Measurements from ENCODE around the gene LRIT2.

The LRIT2 gene

DNA sequence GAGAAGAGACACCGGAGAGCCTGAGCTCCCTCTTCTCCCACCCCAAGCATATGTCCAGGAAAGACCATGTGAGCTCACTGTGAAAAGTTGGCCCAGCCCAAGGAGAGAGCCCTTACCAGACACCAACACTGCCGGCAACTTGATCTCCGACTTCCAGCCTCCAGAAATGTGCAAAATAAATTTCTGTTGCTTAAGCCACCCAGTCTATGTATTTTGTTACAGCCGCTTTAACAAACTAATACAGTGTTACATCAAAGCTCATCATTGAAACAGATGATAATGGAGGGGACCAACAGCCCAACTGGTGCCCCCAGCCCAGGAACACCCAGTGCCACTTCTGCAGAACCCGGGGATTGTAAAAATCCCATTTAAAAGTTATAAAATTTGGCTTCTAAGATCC lies 38.4 kb upstream of the LRIT2 start:
- TF ChIP-seq, protein P1, sequence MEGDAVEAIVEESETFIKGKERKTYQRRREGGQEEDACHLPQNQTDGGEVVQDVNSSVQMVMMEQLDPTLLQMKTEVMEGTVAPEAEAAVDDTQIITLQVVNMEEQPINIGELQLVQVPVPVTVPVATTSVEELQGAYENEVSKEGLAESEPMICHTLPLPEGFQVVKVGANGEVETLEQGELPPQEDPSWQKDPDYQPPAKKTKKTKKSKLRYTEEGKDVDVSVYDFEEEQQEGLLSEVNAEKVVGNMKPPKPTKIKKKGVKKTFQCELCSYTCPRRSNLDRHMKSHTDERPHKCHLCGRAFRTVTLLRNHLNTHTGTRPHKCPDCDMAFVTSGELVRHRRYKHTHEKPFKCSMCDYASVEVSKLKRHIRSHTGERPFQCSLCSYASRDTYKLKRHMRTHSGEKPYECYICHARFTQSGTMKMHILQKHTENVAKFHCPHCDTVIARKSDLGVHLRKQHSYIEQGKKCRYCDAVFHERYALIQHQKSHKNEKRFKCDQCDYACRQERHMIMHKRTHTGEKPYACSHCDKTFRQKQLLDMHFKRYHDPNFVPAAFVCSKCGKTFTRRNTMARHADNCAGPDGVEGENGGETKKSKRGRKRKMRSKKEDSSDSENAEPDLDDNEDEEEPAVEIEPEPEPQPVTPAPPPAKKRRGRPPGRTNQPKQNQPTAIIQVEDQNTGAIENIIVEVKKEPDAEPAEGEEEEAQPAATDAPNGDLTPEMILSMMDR (IDR thresholded peaks at IDR 0.05; ENCODE audit: low read depth, low read length): no peak
- no peak for TF ChIP-seq EZH2phosphoT487 (IDR thresholded peaks at IDR 0.05; ENCODE audit: low read depth)
- H3K9me3 ChIP-seq (ENCODE audit: insufficient read depth, low read length): no peaks in the 10 kb centered on the region
- H3K27ac ChIP-seq (ENCODE audit: low read length): no peak overlapping the region
- H3K36me3 ChIP-seq (replicated peaks; ENCODE audit: low read depth, low read length): no peaks in the 10 kb centered on the region
- no peaks in the 10 kb centered on the region for H3K79me2 ChIP-seq (ENCODE audit: low read length)
- peaks cover 10% of the 10 kb centered on the region; the same call in 1 of the 2 replicates for H3K27me3 ChIP-seq (ENCODE audit: low read depth, low read length)
- H4K20me1 ChIP-seq (ENCODE audit: insufficient read depth, low read length): no peaks in the 10 kb centered on the region
- H3K4me1 ChIP-seq (ENCODE audit: low read length): peaks cover 15% of the 10 kb centered on the region
- no peak overlapping the region for H3K9ac ChIP-seq (ENCODE audit: low read length)
- H3K4me3 ChIP-seq (ENCODE audit: low read length): no peak overlapping the region
- H3K4me2 ChIP-seq (ENCODE audit: low read length): no peak overlapping the region
- H2AFZ ChIP-seq (ENCODE audit: low read depth, low read length): no peak overlapping the region

DNA sequence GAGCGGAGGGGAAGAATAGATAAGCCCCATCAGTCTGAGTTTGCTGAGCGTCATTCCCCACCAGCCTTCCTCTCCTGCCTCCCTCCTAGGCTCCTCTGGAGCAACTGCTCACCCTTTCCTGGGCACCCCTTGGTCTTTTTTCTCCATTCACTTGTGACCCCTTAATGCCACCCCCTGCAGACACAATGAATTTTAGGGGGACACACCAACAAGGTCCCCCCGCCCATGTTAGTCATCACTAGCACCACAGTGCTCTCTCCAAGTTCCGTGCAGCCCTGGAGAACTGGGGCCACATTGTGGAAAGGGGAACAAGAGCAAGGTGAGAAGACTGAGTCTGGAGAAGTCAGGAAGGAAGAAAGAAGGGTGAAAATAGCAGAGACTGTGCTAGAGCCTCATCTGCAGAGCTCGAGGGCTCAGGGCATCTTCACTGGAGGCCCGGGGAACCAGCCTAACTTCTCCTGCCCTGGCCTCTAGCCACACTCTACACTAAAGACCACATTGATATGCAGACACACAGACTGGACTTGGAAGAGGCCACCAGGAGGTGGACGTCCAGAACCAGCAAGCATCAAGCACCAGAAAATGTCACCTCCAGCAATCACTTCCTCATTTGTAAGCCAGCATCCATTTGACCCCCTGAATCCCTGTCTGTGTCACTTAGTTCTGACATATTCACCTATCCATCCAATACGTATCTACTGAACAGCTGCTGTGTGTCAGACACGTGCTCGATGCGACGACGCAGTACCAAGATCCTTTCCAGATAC lies 37.0 kb upstream of the LRIT2 start:
- Histone ChIP-seq H3K36me3 (replicated peaks; ENCODE audit: low read depth, low read length) (no peaks in the 10 kb centered on the region), H3K27me3 (ENCODE audit: low read depth, low read length) (no peaks in the 10 kb centered on the region), H3K4me3 (ENCODE audit: low read length) (no peak overlapping the region)

DNA sequence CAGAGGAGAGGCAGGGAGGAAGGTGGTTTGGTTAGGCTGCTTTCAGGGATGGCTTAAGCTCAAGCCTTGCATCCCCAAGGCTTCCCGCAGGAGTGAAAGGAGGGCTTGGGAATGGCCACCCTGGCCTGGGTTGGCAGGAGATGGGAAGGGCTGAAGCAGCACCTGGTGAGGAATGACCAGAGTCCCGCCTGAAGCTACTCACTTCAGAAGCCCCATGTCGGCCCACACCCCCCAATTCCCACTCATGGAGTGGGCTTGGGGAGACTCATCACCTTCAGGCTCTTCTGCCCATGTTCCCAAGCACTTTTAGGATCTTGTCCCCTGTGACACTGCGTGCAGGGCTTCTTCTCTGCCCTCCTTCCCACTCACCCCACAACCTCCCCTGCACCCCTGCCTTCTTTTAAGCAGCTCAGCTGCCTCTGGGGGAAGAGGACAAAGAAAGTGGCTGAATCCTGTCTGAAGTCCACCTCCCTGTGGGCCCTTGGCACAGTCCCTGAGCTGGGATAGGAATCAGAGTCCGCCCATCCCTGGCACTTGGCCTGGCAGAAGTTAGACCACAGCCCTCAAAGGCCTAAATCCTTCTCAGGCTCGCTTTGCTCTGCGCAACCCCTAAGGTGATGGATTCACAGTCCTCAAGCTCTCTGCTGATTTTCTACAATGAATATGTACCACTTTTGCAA lies 36.0 kb upstream of the LRIT2 start:
- Histone ChIP-seq H2AFZ (ENCODE audit: low read depth, low read length) (no peak overlapping the region), H3K27ac (ENCODE audit: low read length) (no peak overlapping the region), H3K4me1 (ENCODE audit: low read length) (peaks cover 5% of the 10 kb centered on the region; the same call in 1 of the 2 replicates), H3K9me3 (ENCODE audit: insufficient read depth, low read length) (no peaks in the 10 kb centered on the region), H3K4me3 (ENCODE audit: low read length) (no peak overlapping the region), H3K9ac (ENCODE audit: low read length) (no peak overlapping the region), H3K27me3 (ENCODE audit: low read depth, low read length) (no peaks in the 10 kb centered on the region), H3K79me2 (ENCODE audit: low read length) (no peaks in the 10 kb centered on the region), H3K4me2 (ENCODE audit: low read length) (no peak overlapping the region), H4K20me1 (ENCODE audit: insufficient read depth, low read length) (no peaks in the 10 kb centered on the region), H3K36me3 (replicated peaks; ENCODE audit: low read depth, low read length) (no peaks in the 10 kb centered on the region)
- TF ChIP-seq EZH2phosphoT487 (IDR thresholded peaks at IDR 0.05; ENCODE audit: low read depth): no peak
- TF ChIP-seq, protein P1 (IDR thresholded peaks at IDR 0.05; ENCODE audit: low read depth, low read length): no peak

More for the DNA sequence above, 37.0 kb upstream of the LRIT2 start:
- Histone ChIP-seq H3K9me3 (ENCODE audit: insufficient read depth, low read length) (no peaks in the 10 kb centered on the region), H3K9ac (ENCODE audit: low read length) (no peak overlapping the region), H3K4me2 (ENCODE audit: low read length) (no peak overlapping the region), H3K4me1 (ENCODE audit: low read length) (peaks cover 9% of the 10 kb centered on the region), H3K27ac (ENCODE audit: low read length) (no peak overlapping the region), H4K20me1 (ENCODE audit: insufficient read depth, low read length) (no peaks in the 10 kb centered on the region), H3K79me2 (ENCODE audit: low read length) (no peaks in the 10 kb centered on the region), H2AFZ (ENCODE audit: low read depth, low read length) (no peak overlapping the region)
- no peak for TF ChIP-seq EZH2phosphoT487 (IDR thresholded peaks at IDR 0.05; ENCODE audit: low read depth)
- TF ChIP-seq, protein P1 (IDR thresholded peaks at IDR 0.05; ENCODE audit: low read depth, low read length): no peak

DNA sequence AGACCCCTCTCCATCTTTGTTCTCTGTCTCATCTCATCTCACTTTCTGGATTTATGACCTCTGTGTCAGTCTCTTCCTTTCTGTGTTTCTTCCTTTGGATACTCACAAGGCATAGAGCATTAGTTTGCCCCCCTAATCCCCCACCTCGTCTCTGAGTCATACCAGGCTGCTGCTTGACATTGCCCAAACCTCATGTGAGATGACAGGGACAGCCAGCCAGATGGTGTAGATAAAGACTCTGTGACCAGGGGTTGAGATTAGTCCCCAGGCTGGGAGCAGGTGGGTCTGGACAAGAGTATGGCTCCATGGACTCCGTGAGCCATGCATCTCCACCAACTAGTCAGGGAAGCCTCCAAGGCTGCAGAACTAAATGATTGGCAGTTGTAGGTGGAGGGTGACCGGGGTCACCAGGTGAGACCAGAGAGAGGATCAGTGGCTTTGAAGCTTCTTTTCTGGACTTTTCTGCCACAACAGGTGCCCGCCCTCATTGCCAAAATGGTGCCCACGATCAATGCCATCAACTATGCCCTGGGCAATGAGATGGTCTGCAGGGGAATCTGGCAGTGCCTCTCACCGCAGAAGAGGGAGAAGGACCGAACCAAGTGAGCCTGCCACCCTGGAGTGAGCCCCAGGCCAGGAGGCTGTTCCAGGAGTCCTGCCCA lies 32.8 kb upstream of the LRIT2 start:
- Histone ChIP-seq H3K4me1 (ENCODE audit: low read length) (no peaks in the 10 kb centered on the region), H2AFZ (ENCODE audit: low read depth, low read length) (no peak overlapping the region), H3K9ac (ENCODE audit: low read length) (no peak overlapping the region), H3K27me3 (ENCODE audit: low read depth, low read length) (no peaks in the 10 kb centered on the region; the same call in 1 of the 2 replicates), H3K27ac (ENCODE audit: low read length) (no peak overlapping the region), H3K79me2 (ENCODE audit: low read length) (no peaks in the 10 kb centered on the region), H3K4me3 (ENCODE audit: low read length) (no peak overlapping the region), H3K36me3 (replicated peaks; ENCODE audit: low read depth, low read length) (no peaks in the 10 kb centered on the region), H3K4me2 (ENCODE audit: low read length) (no peak overlapping the region), H3K9me3 (ENCODE audit: insufficient read depth, low read length) (no peaks in the 10 kb centered on the region), H4K20me1 (ENCODE audit: insufficient read depth, low read length) (no peaks in the 10 kb centered on the region)
- no peak for TF ChIP-seq EZH2phosphoT487 (IDR thresholded peaks at IDR 0.05; ENCODE audit: low read depth)
- TF ChIP-seq, protein P1 (IDR thresholded peaks at IDR 0.05; ENCODE audit: low read depth, low read length): no peak

All from OCI-LY3 (cell line).